SJCRH30 (cell line): ENCODE data around the gene CADPS. TPM values are rescaled to one million over a fixed set of nuclear protein-coding genes. Genes with fewer than 3 reads are reported as not detected.
A peak's percentile ranks its signal among the peaks of the same experiment; 100 is the strongest.

Experiments
- DNase-seq, 2 experiments: peaks; one replicate each; pipeline ENCODE4 v3.0.0-alpha.2; 2015 to 2020
- H3K27ac ChIP-seq: fragments of 250-450 bp; sonication (Bioruptor Pico); 2 replicates; pipeline ENCODE4 v1.5.1; 2020; ENCODE audit warnings: mild to moderate bottlenecking, moderate library complexity
- H3K27me3 ChIP-seq: fragments of 250-450 bp; sonication (Bioruptor Pico); 2 replicates; pipeline ENCODE4 v1.5.1; 2020; ENCODE audit warnings: mild to moderate bottlenecking, moderate library complexity
- H3K36me3 ChIP-seq: fragments of 250-450 bp; sonication (Bioruptor Pico); 2 replicates; pipeline ENCODE4 v1.5.1; 2020; ENCODE audit warnings: mild to moderate bottlenecking, moderate library complexity
- H3K4me1 ChIP-seq: fragments of 250-450 bp; sonication (Bioruptor Pico); 2 replicates; pipeline ENCODE4 v1.5.1; 2020; ENCODE audit warnings: mild to moderate bottlenecking, moderate library complexity
- H3K4me3 ChIP-seq: fragments of 250-450 bp; sonication (Bioruptor Pico); 2 replicates; pipeline ENCODE4 v1.5.1; 2020; ENCODE audit warnings: mild to moderate bottlenecking, moderate library complexity
- H3K9me3 ChIP-seq: fragments of 250-450 bp; sonication (Bioruptor Pico); replicated peaks from 2 replicates; pipeline ENCODE4 v1.5.1; 2020; ENCODE audit warnings: mild to moderate bottlenecking, moderate library complexity
- total RNA-seq: library from RNA; depleted of rRNA; stranded (reverse); fragments of >200 nt; shearing (Covaris generic); gene quantifications from 2 replicates; pipeline ENCODE4 v1.2.3, GENCODE V29; 2014

CADPS gene
- total RNA-seq, 1 experiment from 2014 or later: not detected

DNA sequence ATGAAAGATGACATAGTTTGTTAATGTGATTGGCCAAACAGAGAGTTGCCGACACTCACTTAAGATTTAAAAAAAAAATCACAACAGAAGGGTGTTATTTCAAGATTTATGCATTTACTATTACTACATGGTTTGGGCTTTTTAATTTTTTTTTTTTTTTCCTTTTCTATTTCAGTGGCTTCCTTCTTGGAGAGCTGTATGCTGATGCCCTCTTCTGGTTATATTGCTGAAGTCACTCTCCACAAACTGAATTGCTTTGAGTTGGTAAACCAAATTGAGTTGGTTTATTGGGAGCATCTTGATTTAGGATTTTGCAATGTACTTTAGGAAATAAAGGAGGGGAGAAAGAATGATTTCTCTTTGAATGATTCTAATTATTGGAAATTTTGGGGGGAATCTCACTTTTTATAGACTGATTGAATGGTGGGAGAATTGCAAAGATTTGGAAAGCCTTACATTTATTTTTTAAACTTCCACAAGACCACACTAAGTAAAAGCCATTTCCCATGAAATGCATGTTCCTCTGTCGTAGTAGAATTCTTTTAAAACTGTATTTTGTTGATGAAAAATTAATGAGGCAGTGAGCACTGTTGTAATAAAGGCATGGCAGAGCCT, 315.3 kb downstream of the CADPS start:
- peak in 1 of 2 experiments; percentile 5 for DNase-seq
- H3K4me3 ChIP-seq: no peak overlapping the region
- H3K27ac ChIP-seq: no peak overlapping the region
- H3K27me3 ChIP-seq: no peaks in the 10 kb centered on the region
- no peaks in the 10 kb centered on the region for H3K36me3 ChIP-seq
- H3K9me3 ChIP-seq: no peaks in the 10 kb centered on the region
- no peaks in the 10 kb centered on the region for H3K4me1 ChIP-seq

DNA sequence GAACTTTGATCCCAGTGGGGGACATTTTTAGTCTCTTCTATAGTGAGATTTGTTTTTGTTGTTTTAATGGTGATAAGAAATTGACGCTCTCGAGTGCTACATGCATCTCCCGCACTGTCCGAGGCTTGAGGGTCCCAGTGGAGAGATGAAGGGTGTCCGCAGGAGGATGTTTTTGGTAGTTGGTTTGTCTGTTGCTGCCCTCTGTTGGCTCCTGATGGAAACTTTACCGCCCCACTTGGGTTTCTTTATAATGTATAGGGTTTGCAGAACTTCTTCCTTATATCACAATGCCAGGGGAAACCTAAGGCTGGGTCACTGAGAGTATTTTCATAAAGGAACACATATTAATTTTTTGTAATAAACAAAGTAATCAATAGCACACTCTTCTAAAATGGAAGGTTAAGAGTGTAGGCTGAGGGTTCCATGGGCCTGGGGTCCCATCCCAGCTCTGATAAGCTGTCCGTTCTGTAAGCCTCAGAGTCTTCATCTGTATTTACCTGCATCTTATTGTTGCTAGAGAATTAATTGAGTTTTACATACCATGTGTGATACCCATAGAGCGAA, 316.6 kb downstream of the CADPS start:
- no peaks in the 10 kb centered on the region for H3K9me3 ChIP-seq
- H3K27ac ChIP-seq: no peak overlapping the region
- H3K36me3 ChIP-seq: no peaks in the 10 kb centered on the region
- H3K4me1 ChIP-seq: no peaks in the 10 kb centered on the region
- H3K27me3 ChIP-seq: no peaks in the 10 kb centered on the region
- H3K4me3 ChIP-seq: no peak overlapping the region
- peak; percentile 9 to 62 for DNase-seq

DNA sequence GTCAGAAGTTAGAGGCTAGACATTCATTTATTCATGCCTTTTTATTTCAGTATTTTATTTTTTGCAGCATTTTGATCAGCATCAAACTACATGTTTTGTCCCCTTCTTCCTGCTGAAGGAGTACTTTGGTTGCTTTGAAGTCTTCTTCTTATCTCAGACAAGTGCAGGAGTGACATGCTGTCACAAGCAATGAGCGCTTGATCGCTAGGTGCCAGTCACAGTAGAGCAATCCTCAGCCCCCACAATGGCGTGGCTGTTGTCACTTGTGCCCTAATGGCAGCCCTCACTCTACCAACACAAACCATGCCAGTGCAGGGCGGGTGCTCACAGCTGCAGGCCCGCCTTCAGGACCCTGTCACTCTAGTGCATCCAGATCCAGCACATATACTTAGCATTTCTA, 317.2 kb downstream of the CADPS start:
- H3K27me3 ChIP-seq: no peaks in the 10 kb centered on the region
- H3K9me3 ChIP-seq: no peaks in the 10 kb centered on the region
- H3K36me3 ChIP-seq: no peaks in the 10 kb centered on the region

GRCh38 chr3:62557450-62557849, 317.8 kb downstream of the CADPS start:
- no peaks in the 10 kb centered on the region for H3K4me1 ChIP-seq
- H3K36me3 ChIP-seq: no peaks in the 10 kb centered on the region
- H3K27ac ChIP-seq: no peak overlapping the region
- DNase-seq: no peak
- no peak overlapping the region for H3K4me3 ChIP-seq
- H3K27me3 ChIP-seq: no peaks in the 10 kb centered on the region
- no peaks in the 10 kb centered on the region for H3K9me3 ChIP-seq

More for the DNA sequence above, 317.2 kb downstream of the CADPS start:
- no peak for DNase-seq
- H3K4me3 ChIP-seq: no peak overlapping the region
- H3K4me1 ChIP-seq: no peaks in the 10 kb centered on the region
- no peak overlapping the region for H3K27ac ChIP-seq

DNA sequence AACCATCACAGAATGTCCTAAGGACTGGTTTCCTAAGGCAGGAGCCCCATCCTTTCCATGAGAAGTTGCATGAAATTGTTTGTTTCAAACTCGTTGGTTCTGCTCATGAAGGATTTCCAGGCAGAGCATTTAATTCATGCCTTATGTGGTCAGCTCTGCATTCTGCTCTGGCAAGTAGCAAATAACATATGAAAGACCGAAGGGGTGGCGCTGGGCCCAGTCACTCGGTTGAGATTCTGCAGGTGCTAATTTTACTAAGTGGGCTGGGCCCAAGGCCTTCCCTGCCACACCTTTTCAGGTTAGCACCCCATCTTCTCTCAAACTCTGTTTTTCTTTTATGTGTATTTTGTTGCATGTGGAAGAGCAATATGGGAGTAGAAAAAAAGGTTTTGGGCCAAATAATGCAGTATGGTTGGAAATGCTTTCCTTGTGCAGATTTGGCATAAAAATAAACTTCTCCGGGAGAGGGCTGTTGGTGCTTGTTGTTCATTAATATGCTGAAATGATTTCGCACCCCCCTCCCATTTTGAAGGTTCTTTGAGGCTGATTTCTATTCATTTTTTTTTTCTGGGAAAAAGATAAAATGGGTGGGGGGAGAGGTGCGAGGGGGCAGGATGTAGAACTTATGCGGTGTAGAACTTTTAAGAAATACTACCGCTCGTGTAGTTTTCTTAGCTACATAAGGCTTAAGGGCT, 318.9 kb downstream of the CADPS start:
- Histone ChIP-seq H3K36me3 (no peaks in the 10 kb centered on the region), H3K9me3 (no peaks in the 10 kb centered on the region), H3K4me1 (no peaks in the 10 kb centered on the region), H3K27ac (no peak overlapping the region), H3K4me3 (no peak overlapping the region), H3K27me3 (no peaks in the 10 kb centered on the region)
- DNase-seq: no peak

DNA sequence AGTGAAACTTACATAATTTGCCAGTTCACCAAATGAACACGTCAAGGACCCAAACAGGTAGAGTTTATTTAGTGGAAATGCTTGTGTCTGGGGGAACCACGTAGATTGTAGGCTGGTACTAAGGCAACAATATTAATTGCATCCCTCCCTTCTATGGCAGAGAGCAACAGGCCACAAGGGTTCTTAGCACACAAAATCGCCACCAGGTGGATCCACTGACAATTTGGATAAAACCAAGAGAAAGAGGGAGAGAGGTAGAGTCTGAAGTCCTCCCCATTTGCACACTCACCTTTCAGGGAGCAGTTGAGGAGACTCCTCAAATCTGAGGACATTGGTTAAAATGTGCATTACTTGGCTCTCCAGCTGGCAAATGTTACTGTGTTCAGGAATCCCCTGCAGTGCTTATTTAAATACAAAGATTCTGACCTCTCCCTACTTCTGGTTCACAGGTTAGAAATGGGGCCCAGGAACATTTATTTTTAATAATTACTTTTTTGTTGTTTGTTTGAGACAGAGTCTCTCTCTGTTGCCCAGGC, 320.9 kb downstream of the CADPS start:
- Histone ChIP-seq H3K4me3 (no peak overlapping the region), H3K4me1 (no peaks in the 10 kb centered on the region), H3K9me3 (no peaks in the 10 kb centered on the region), H3K27me3 (no peaks in the 10 kb centered on the region), H3K36me3 (no peaks in the 10 kb centered on the region), H3K27ac (no peak overlapping the region)
- no peak for DNase-seq

- H3K4me1 ChIP-seq: no peaks in the 10 kb centered on the region
- H3K9me3 ChIP-seq: no peaks in the 10 kb centered on the region
- DNase-seq: no peak
- no peaks in the 10 kb centered on the region for H3K36me3 ChIP-seq
- H3K27ac ChIP-seq: no peak overlapping the region
- H3K4me3 ChIP-seq: no peak overlapping the region
- H3K27me3 ChIP-seq: no peaks in the 10 kb centered on the region
Observed at GRCh38 chr3:62553811-62554210, 321.4 kb downstream of the CADPS start.

DNA sequence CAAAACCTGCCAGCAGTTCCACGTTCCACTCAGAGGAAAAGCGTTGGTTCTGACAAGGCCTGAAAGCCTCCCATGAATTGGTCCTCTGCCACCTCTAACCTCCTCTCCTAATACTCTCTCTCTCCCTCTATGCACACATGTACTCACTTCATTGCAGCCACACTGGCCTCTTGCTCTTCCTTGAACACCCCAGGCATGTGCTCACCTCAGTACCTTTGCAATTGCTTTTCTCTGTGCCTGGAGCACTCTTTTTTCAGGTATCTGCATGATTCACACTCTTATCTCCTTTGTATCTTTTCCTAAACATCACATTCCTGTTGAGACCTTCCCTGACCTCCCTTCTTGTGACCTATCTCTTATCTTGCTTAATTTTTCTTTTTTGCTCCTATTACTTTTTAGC, 323.7 kb downstream of the CADPS start:
- H3K27me3 ChIP-seq: no peaks in the 10 kb centered on the region
- H3K36me3 ChIP-seq: no peaks in the 10 kb centered on the region
- H3K9me3 ChIP-seq: no peaks in the 10 kb centered on the region
- DNase-seq: no peak
- H3K4me1 ChIP-seq: no peaks in the 10 kb centered on the region
- H3K27ac ChIP-seq: no peak overlapping the region
- no peak overlapping the region for H3K4me3 ChIP-seq

- no peak for DNase-seq
- no peaks in the 10 kb centered on the region for H3K27me3 ChIP-seq
- no peaks in the 10 kb centered on the region for H3K9me3 ChIP-seq
- H3K4me1 ChIP-seq: no peaks in the 10 kb centered on the region
- no peaks in the 10 kb centered on the region for H3K36me3 ChIP-seq
- no peak overlapping the region for H3K4me3 ChIP-seq
- H3K27ac ChIP-seq: no peak overlapping the region
Observed at GRCh38 chr3:62550439-62550838, 324.8 kb downstream of the CADPS start.

GRCh38 chr3:62548528-62549205, 326.5 kb downstream of the CADPS start:
- Histone ChIP-seq H3K27ac (no peak overlapping the region), H3K4me3 (no peak overlapping the region), H3K36me3 (no peaks in the 10 kb centered on the region), H3K27me3 (no peaks in the 10 kb centered on the region), H3K4me1 (no peaks in the 10 kb centered on the region), H3K9me3 (no peaks in the 10 kb centered on the region)
- DNase-seq: no peak

GRCh38 chr3:62546266-62546665, 328.9 kb downstream of the CADPS start:
- H3K9me3 ChIP-seq: no peaks in the 10 kb centered on the region
- H3K4me1 ChIP-seq: no peaks in the 10 kb centered on the region
- no peak overlapping the region for H3K4me3 ChIP-seq
- DNase-seq: peak in 1 of 2 experiments; percentile 2
- no peaks in the 10 kb centered on the region for H3K27me3 ChIP-seq
- no peak overlapping the region for H3K27ac ChIP-seq
- H3K36me3 ChIP-seq: no peaks in the 10 kb centered on the region

DNA sequence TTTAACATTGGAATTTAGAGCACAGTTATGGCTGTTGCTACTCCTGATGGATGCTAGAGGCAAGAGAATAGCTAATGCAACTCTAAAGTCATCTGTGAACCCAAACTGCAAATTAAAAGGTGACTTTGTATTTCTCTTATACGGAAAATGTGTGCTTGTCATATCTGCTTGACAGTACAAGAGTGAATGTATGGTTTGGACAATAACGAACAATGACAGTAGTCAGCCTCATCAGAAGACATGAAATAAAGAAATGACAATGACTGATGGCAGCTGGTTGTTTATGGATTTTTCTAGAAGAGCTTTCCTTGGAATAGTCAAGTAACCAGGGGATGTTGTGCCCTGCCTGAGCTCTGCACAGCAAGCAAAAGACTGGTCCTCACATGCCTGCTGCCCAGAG, 333.0 kb downstream of the CADPS start:
- no peak for DNase-seq
- H3K36me3 ChIP-seq: no peaks in the 10 kb centered on the region
- H3K9me3 ChIP-seq: no peaks in the 10 kb centered on the region
- H3K27ac ChIP-seq: no peak overlapping the region
- no peaks in the 10 kb centered on the region for H3K4me1 ChIP-seq
- H3K4me3 ChIP-seq: no peak overlapping the region
- H3K27me3 ChIP-seq: no peaks in the 10 kb centered on the region

DNA sequence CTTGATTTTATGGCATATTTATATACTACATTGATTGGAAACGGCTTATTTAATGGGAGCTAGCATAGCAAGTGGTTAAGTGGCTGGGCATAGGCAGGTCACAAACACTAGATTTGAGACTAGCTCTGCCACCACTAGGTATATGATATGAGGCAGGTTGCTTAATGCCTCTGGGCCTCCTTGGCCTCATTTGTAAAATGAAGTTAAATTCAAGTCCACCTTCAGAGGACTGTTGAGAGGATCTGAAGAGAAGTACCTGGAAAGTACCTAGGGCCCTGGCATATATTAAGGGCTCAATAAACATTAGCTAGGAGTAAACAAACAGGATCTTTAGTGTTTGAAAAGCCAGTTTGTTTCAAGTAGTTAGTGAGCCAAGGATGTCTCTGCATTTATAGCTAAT, 335.5 kb downstream of the CADPS start:
- no peaks in the 10 kb centered on the region for H3K4me1 ChIP-seq
- DNase-seq: no peak

GRCh38 chr3:62538691-62539356, 336.4 kb downstream of the CADPS start:
- DNase-seq: no peak
- Histone ChIP-seq H3K27me3 (no peaks in the 10 kb centered on the region), H3K9me3 (no peaks in the 10 kb centered on the region), H3K36me3 (no peaks in the 10 kb centered on the region), H3K27ac (no peak overlapping the region), H3K4me1 (no peaks in the 10 kb centered on the region), H3K4me3 (no peak overlapping the region)

More for the DNA sequence above, 335.5 kb downstream of the CADPS start:
- Histone ChIP-seq H3K27me3 (no peaks in the 10 kb centered on the region), H3K4me3 (no peak overlapping the region), H3K27ac (no peak overlapping the region), H3K9me3 (no peaks in the 10 kb centered on the region), H3K36me3 (no peaks in the 10 kb centered on the region)

- H3K9me3 ChIP-seq: no peaks in the 10 kb centered on the region
- no peaks in the 10 kb centered on the region for H3K4me1 ChIP-seq
- no peaks in the 10 kb centered on the region for H3K36me3 ChIP-seq
- H3K27ac ChIP-seq: no peak overlapping the region
- DNase-seq: no peak
- H3K4me3 ChIP-seq: no peak overlapping the region
- no peaks in the 10 kb centered on the region for H3K27me3 ChIP-seq
Observed at GRCh38 chr3:62534326-62534725, 340.9 kb downstream of the CADPS start.
